ENCODE data around the gene PFDN4. TPM values are rescaled to one million over a fixed set of nuclear protein-coding genes. Genes with fewer than 3 reads are reported as not detected.

Gene PFDN4
- polyA plus RNA-seq, 1 of the 3 experiments (the other 2 are of a cell fraction), result 44.0 TPM

DNA sequence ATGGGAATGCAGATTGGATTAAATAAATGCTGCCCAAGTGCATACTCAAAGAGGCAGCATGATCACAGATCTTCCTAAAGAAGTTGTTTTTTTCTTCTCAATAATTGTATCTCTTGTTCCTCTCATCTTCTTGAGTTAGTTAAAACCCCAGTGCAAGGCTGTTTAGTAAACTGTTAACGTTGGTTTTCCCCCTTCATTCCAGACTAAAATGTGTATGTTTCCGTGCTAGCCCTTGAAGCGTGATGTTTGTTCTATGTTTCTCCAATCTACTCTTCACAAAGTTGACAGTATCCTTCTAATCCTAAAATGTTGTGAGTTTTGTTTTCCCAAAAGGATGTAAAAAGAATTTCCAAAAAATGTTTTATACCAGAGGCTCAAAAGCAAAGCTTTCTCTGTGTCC is 49.7 kb upstream of the PFDN4 start:
- TF ChIP-seq MXI1 (IDR thresholded peaks at IDR 0.05; ENCODE audit: low read depth, low read length), result no peak
- no peak for TF ChIP-seq MEF2A (IDR thresholded peaks at IDR 0.05; ENCODE audit: borderline replicate concordance, low read depth)
- TF ChIP-seq FOXJ3 (CRISPR knock-in tag; IDR thresholded peaks at IDR 0.05), result no peak
- no peak for TF ChIP-seq RFX5 (IDR thresholded peaks at IDR 0.05; ENCODE audit: low read length)
- no peak for TF ChIP-seq SMC3 (IDR thresholded peaks at IDR 0.05; ENCODE audit: low read depth, low read length)
- TF ChIP-seq, protein P1, sequence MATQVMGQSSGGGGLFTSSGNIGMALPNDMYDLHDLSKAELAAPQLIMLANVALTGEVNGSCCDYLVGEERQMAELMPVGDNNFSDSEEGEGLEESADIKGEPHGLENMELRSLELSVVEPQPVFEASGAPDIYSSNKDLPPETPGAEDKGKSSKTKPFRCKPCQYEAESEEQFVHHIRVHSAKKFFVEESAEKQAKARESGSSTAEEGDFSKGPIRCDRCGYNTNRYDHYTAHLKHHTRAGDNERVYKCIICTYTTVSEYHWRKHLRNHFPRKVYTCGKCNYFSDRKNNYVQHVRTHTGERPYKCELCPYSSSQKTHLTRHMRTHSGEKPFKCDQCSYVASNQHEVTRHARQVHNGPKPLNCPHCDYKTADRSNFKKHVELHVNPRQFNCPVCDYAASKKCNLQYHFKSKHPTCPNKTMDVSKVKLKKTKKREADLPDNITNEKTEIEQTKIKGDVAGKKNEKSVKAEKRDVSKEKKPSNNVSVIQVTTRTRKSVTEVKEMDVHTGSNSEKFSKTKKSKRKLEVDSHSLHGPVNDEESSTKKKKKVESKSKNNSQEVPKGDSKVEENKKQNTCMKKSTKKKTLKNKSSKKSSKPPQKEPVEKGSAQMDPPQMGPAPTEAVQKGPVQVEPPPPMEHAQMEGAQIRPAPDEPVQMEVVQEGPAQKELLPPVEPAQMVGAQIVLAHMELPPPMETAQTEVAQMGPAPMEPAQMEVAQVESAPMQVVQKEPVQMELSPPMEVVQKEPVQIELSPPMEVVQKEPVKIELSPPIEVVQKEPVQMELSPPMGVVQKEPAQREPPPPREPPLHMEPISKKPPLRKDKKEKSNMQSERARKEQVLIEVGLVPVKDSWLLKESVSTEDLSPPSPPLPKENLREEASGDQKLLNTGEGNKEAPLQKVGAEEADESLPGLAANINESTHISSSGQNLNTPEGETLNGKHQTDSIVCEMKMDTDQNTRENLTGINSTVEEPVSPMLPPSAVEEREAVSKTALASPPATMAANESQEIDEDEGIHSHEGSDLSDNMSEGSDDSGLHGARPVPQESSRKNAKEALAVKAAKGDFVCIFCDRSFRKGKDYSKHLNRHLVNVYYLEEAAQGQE (IDR thresholded peaks at IDR 0.05; ENCODE audit: low read depth, low read length), result no peak
- no peak for TF ChIP-seq NFIC (IDR thresholded peaks at IDR 0.05; ENCODE audit: borderline replicate concordance)
- TF ChIP-seq, protein P2, sequence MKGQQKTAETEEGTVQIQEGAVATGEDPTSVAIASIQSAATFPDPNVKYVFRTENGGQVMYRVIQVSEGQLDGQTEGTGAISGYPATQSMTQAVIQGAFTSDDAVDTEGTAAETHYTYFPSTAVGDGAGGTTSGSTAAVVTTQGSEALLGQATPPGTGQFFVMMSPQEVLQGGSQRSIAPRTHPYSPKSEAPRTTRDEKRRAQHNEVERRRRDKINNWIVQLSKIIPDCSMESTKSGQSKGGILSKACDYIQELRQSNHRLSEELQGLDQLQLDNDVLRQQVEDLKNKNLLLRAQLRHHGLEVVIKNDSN (IDR thresholded peaks at IDR 0.05; ENCODE audit: borderline replicate concordance, low read depth), result no peak
- no peak for TF ChIP-seq GATA2 (CRISPR knock-in tag; IDR thresholded peaks at IDR 0.05)
- no peak for TF ChIP-seq YY1 (IDR thresholded peaks at IDR 0.05; ENCODE audit: low read depth)
- TF ChIP-seq, protein P3, sequence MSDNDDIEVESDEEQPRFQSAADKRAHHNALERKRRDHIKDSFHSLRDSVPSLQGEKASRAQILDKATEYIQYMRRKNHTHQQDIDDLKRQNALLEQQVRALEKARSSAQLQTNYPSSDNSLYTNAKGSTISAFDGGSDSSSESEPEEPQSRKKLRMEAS (IDR thresholded peaks at IDR 0.05; ENCODE audit: low read depth), result no peak
- TF ChIP-seq, protein P4, sequence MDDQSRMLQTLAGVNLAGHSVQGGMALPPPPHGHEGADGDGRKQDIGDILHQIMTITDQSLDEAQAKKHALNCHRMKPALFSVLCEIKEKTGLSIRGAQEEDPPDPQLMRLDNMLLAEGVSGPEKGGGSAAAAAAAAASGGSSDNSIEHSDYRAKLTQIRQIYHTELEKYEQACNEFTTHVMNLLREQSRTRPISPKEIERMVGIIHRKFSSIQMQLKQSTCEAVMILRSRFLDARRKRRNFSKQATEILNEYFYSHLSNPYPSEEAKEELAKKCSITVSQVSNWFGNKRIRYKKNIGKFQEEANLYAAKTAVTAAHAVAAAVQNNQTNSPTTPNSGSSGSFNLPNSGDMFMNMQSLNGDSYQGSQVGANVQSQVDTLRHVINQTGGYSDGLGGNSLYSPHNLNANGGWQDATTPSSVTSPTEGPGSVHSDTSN (IDR thresholded peaks at IDR 0.05), result no peak
- TF ChIP-seq CHD2 (IDR thresholded peaks at IDR 0.05; ENCODE audit: low read length, partially characterized antibody), result no peak
- no peak for TF ChIP-seq NRF1 (IDR thresholded peaks at IDR 0.05; ENCODE audit: low read depth, low read length)
- TF ChIP-seq, protein P5, sequence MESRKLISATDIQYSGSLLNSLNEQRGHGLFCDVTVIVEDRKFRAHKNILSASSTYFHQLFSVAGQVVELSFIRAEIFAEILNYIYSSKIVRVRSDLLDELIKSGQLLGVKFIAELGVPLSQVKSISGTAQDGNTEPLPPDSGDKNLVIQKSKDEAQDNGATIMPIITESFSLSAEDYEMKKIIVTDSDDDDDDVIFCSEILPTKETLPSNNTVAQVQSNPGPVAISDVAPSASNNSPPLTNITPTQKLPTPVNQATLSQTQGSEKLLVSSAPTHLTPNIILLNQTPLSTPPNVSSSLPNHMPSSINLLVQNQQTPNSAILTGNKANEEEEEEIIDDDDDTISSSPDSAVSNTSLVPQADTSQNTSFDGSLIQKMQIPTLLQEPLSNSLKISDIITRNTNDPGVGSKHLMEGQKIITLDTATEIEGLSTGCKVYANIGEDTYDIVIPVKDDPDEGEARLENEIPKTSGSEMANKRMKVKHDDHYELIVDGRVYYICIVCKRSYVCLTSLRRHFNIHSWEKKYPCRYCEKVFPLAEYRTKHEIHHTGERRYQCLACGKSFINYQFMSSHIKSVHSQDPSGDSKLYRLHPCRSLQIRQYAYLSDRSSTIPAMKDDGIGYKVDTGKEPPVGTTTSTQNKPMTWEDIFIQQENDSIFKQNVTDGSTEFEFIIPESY (IDR thresholded peaks at IDR 0.05; ENCODE audit: borderline replicate concordance, low read depth), result no peak
- no peak for TF ChIP-seq FOXM1 (IDR thresholded peaks at IDR 0.05; ENCODE audit: low read depth)
- TF ChIP-seq GABPA (IDR thresholded peaks at IDR 0.05; ENCODE audit: low read depth), result no peak
- no peak for TF ChIP-seq JUND (IDR thresholded peaks at IDR 0.05)
- no peaks in the 10 kb centered on the region for H3K27me3 ChIP-seq (ENCODE audit: insufficient read depth)
- H3K4me3 ChIP-seq (ENCODE audit: low read depth in 2 of 2, low read length in 1 of 2), result no peak overlapping the region
- no peak overlapping the region for H3K27ac ChIP-seq (ENCODE audit: low read depth in 2 of 2, low read length in 1 of 2)
- H3K9me3 ChIP-seq, result no peaks in the 10 kb centered on the region
- H3K4me1 ChIP-seq (ENCODE audit: control insufficient read depth in 1 of 2, insufficient read depth in 2 of 2, low read depth in 1 of 2, low read length in 1 of 2), result no peaks in the 10 kb centered on the region; a peak in 1 of 4 replicates
- no peak overlapping the region for H3K4me2 ChIP-seq
- no peaks in the 10 kb centered on the region for H4K20me1 ChIP-seq (ENCODE audit: insufficient read depth)
- no peaks in the 10 kb centered on the region for H3K9me2 ChIP-seq
- H3F3A ChIP-seq (replicated peaks; ENCODE audit: insufficient read depth), result no peaks in the 10 kb centered on the region
- CTCF ChIA-PET, result interaction anchor here (0.8 to 1.7 kb wide), 3 partner anchors 12 to 61 kb away, joined by 3 to 7 read pairs (median 4); no protein-coding TSS in a partner anchor
- WGBS (ENCODE audit: low lambda C conversion rate), result 49% methylated on average over 3 of the region's 3 CpGs
- H3K36me3 ChIP-seq (replicated peaks in 1 of 2; ENCODE audit: control insufficient read depth in 1 of 2, insufficient read depth in 2 of 2, low read length in 1 of 2), result no peaks in the 10 kb centered on the region
- POLR2A ChIA-PET, result no interaction called here
- no peak for DNase-seq
- no peaks in the 10 kb centered on the region for H3K79me2 ChIP-seq (ENCODE audit: insufficient read depth)
- H2AFZ ChIP-seq (ENCODE audit: low read depth), result no peak overlapping the region
- no peak overlapping the region for H3K9ac ChIP-seq
